Osteocyte (in vitro differentiated cells): Measurements from ENCODE around the gene USP13. TPM values are rescaled to one million over a fixed set of nuclear protein-coding genes. Genes with fewer than 3 reads are reported as not detected.

Experiments used
- DNase-seq: peaks from one replicate; pipeline ENCODE4 v3.0.0; 2021; ENCODE audit warnings: mixed read lengths; ENCODE audit not compliant: unreplicated experiment; ENCODE audit errors: extremely low spot score
- H3K27ac Mint-ChIP-seq: one replicate; pipeline ENCODE4 v1.8.0; 2021; ENCODE audit warnings: mild to moderate bottlenecking, mixed read lengths; ENCODE audit not compliant: unreplicated experiment
- H3K27me3 Mint-ChIP-seq: one replicate; pipeline ENCODE4 v1.8.0; 2021; ENCODE audit warnings: mixed read lengths; ENCODE audit not compliant: unreplicated experiment
- H3K36me3 Mint-ChIP-seq: one replicate; pipeline ENCODE4 v1.8.0; 2021; ENCODE audit warnings: mixed read lengths; ENCODE audit not compliant: unreplicated experiment
- H3K4me1 Mint-ChIP-seq: one replicate; pipeline ENCODE4 v1.8.0; 2021; ENCODE audit warnings: mixed read lengths; ENCODE audit not compliant: unreplicated experiment
- H3K4me3 Mint-ChIP-seq: one replicate; pipeline ENCODE4 v1.8.0; 2021; ENCODE audit warnings: mild to moderate bottlenecking, moderate library complexity, mixed read lengths; ENCODE audit not compliant: unreplicated experiment
- H3K9me3 Mint-ChIP-seq: one replicate; pipeline ENCODE4 v1.8.0; 2021; ENCODE audit warnings: mixed read lengths; ENCODE audit not compliant: unreplicated experiment
- total RNA-seq: library from RNA; stranded (reverse); gene quantifications from 2 replicates; pipeline ENCODE4 v1.2.1, GENCODE V29; 2021
- TF ChIP-seq, protein P1 (sequence below): fragments of 200-600 bp; sonication (generic); IDR thresholded peaks from 2 replicates; pipeline ENCODE4 v1.5.0; 2021; ENCODE audit warnings: antibody characterized with exemption, mild to moderate bottlenecking, moderate library complexity

The USP13 gene
- total RNA-seq, 1 donor from 2014 or later: 36.3 TPM

GRCh38 chr3:179615458-179616173, 37.2 kb upstream of the USP13 start:
- H3K27ac Mint-ChIP-seq: no peak overlapping the region
- peaks cover 24% of the 10 kb centered on the region for H3K36me3 Mint-ChIP-seq
- no peak overlapping the region for H3K4me3 Mint-ChIP-seq
- DNase-seq: no peak
- peaks cover 2% of the 10 kb centered on the region for H3K9me3 Mint-ChIP-seq
- H3K4me1 Mint-ChIP-seq: peaks cover 12% of the 10 kb centered on the region
- TF ChIP-seq, protein P1, sequence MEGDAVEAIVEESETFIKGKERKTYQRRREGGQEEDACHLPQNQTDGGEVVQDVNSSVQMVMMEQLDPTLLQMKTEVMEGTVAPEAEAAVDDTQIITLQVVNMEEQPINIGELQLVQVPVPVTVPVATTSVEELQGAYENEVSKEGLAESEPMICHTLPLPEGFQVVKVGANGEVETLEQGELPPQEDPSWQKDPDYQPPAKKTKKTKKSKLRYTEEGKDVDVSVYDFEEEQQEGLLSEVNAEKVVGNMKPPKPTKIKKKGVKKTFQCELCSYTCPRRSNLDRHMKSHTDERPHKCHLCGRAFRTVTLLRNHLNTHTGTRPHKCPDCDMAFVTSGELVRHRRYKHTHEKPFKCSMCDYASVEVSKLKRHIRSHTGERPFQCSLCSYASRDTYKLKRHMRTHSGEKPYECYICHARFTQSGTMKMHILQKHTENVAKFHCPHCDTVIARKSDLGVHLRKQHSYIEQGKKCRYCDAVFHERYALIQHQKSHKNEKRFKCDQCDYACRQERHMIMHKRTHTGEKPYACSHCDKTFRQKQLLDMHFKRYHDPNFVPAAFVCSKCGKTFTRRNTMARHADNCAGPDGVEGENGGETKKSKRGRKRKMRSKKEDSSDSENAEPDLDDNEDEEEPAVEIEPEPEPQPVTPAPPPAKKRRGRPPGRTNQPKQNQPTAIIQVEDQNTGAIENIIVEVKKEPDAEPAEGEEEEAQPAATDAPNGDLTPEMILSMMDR: no peak
- no peaks in the 10 kb centered on the region for H3K27me3 Mint-ChIP-seq

- peaks cover 50% of the 10 kb centered on the region for H3K36me3 Mint-ChIP-seq
- H3K4me1 Mint-ChIP-seq: no peaks in the 10 kb centered on the region
- TF ChIP-seq, protein P1: no peak
- no peaks in the 10 kb centered on the region for H3K27me3 Mint-ChIP-seq
- no peak overlapping the region for H3K27ac Mint-ChIP-seq
- no peak overlapping the region for H3K4me3 Mint-ChIP-seq
- peaks cover 4% of the 10 kb centered on the region for H3K9me3 Mint-ChIP-seq
- DNase-seq: no peak
Observed at GRCh38 chr3:179622023-179622422, 30.8 kb upstream of the USP13 start.

- Mint-ChIP-seq H3K36me3 (peaks cover 41% of the 10 kb centered on the region), H3K27ac (no peak overlapping the region), H3K9me3 (peaks cover 4% of the 10 kb centered on the region), H3K4me1 (no peaks in the 10 kb centered on the region), H3K27me3 (no peaks in the 10 kb centered on the region), H3K4me3 (no peak overlapping the region)
- TF ChIP-seq, protein P1: no peak
- DNase-seq: no peak
Observed at GRCh38 chr3:179624451-179624850, 28.4 kb upstream of the USP13 start.

- peaks cover 5% of the 10 kb centered on the region for H3K36me3 Mint-ChIP-seq
- no peak overlapping the region for H3K4me3 Mint-ChIP-seq
- H3K27ac Mint-ChIP-seq: no peak overlapping the region
- H3K4me1 Mint-ChIP-seq: no peaks in the 10 kb centered on the region
- H3K27me3 Mint-ChIP-seq: no peaks in the 10 kb centered on the region
- DNase-seq: no peak
- no peaks in the 10 kb centered on the region for H3K9me3 Mint-ChIP-seq
- TF ChIP-seq, protein P1: no peak
Observed at GRCh38 chr3:179630753-179631451, 21.9 kb upstream of the USP13 start.

DNA sequence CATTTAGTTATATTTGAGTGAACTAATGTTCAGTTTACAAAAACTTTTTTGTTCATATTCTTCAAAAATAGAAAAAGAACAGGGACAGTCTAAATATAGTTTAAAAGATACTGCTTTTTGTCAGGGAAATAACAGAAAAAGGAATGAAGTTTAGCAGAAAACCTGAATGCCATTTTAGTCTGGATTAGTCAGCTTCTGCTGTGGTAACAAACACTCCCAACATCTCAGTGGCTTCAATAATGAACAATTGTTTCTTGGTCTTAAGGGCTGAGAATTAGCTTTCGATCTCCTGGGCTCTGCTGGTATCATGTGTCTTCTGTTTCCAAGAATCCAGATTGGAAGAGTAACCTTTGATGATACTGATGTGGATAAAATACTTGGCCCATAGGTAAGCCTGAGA, 12.4 kb upstream of the USP13 start:
- H3K4me1 Mint-ChIP-seq: peaks cover 7% of the 10 kb centered on the region

More for the DNA sequence above, 12.4 kb upstream of the USP13 start:
- TF ChIP-seq, protein P1: no peak
- H3K4me3 Mint-ChIP-seq: no peak overlapping the region
- H3K27ac Mint-ChIP-seq: no peak overlapping the region
- DNase-seq: no peak
- no peaks in the 10 kb centered on the region for H3K27me3 Mint-ChIP-seq
- no peaks in the 10 kb centered on the region for H3K9me3 Mint-ChIP-seq
- no peaks in the 10 kb centered on the region for H3K36me3 Mint-ChIP-seq
